ENCODE results near the gene ATP8A2.

- no peak for TF ChIP-seq CTCF (IDR thresholded peaks at IDR 0.05)
- no peak for TF ChIP-seq POLR2A (IDR thresholded peaks at IDR 0.05)
Observed at GRCh38 chr13:25905611-25906010, 533.8 kb downstream of the ATP8A2 start.

All from right lobe of liver (tissue), 4 donors.